Neuronal stem cell (in vitro differentiated cells): ENCODE data around the gene CTNND2.

Experiments
- DNase-seq: peaks from one replicate; pipeline ENCODE4 v3.0.0-alpha.2; 2013; ENCODE audit warnings: low spot score
- H2AFZ ChIP-seq: one replicate; pipeline ENCODE4 v1.6.1; 2013; ENCODE audit warnings: mild to moderate bottlenecking, low read length, inconsistent platforms
- H2AK5ac ChIP-seq: 2 replicates; pipeline ENCODE4 v1.6.1; 2013; ENCODE audit warnings: low read depth, mild to moderate bottlenecking, inconsistent platforms, low read length, moderate library complexity, mixed read lengths
- H2BK120ac ChIP-seq: 2 replicates; pipeline ENCODE4 v1.6.1; 2013; ENCODE audit warnings: low read depth, mild to moderate bottlenecking, inconsistent platforms, low read length, moderate library complexity, mixed read lengths
- H2BK12ac ChIP-seq: one replicate; pipeline ENCODE4 v1.6.1; 2013; ENCODE audit warnings: low read length, inconsistent platforms
- H2BK15ac ChIP-seq: 2 replicates; pipeline ENCODE4 v1.6.1; 2013; ENCODE audit warnings: mild to moderate bottlenecking, low read length, inconsistent platforms, mixed read lengths
- H2BK5ac ChIP-seq: one replicate; pipeline ENCODE4 v1.6.1; 2013; ENCODE audit warnings: inconsistent platforms, mild to moderate bottlenecking, low read length, moderate library complexity
- H3K14ac ChIP-seq: one replicate; pipeline ENCODE4 v1.6.1; 2013; ENCODE audit warnings: low read length, inconsistent platforms
- H3K18ac ChIP-seq: 2 replicates; pipeline ENCODE4 v1.6.1; 2013; ENCODE audit warnings: low read length, inconsistent platforms
- H3K23ac ChIP-seq: 2 replicates; pipeline ENCODE4 v1.6.1; 2013; ENCODE audit warnings: low read depth, mild to moderate bottlenecking, mixed read lengths, low read length, inconsistent platforms; ENCODE audit not compliant: poor library complexity
- H3K27ac ChIP-seq: replicated peaks from 3 replicates; pipeline ENCODE4 v1.5.1; 2013; ENCODE audit warnings: low read length, inconsistent platforms
- H3K27me3 ChIP-seq, 3 experiments: 2 replicates each; pipeline ENCODE4 v1.6.1; 2013; ENCODE audit warnings: low read length in 3 of 3, mild to moderate bottlenecking in 2 of 3, inconsistent platforms in 1 of 3, low read depth in 1 of 3, mixed read lengths in 1 of 3, moderate library complexity in 1 of 3; ENCODE audit not compliant: control insufficient read depth in 3 of 3, insufficient read depth in 3 of 3
- H3K36me3 ChIP-seq, 2 donors: replicated peaks in 1 of 2; 2 replicates each; pipeline ENCODE4 v1.6.1; 2013; ENCODE audit warnings: low read length in 2 of 2; ENCODE audit not compliant: control insufficient read depth in 2 of 2, insufficient read depth in 2 of 2
- H3K4ac ChIP-seq: 2 replicates; pipeline ENCODE4 v1.6.1; 2013; ENCODE audit warnings: inconsistent platforms, mild to moderate bottlenecking, low read length, moderate library complexity
- H3K4me1 ChIP-seq, 2 donors: 1 replicate in 1 of 2; 2 replicates in 1 of 2; pipeline ENCODE4 v1.6.1; 2013; ENCODE audit warnings: low read length in 2 of 2, low read depth in 1 of 2; ENCODE audit not compliant: control insufficient read depth in 2 of 2, insufficient read depth in 1 of 2
- H3K4me2 ChIP-seq: one replicate; pipeline ENCODE4 v1.6.1; 2013; ENCODE audit warnings: mild to moderate bottlenecking, low read length, inconsistent platforms; ENCODE audit not compliant: insufficient read depth, poor library complexity, severe bottlenecking
- H3K4me3 ChIP-seq, 2 donors: 2 replicates each; pipeline ENCODE4 v1.5.1; 2013; ENCODE audit warnings: low read length in 2 of 2, mild to moderate bottlenecking in 2 of 2, inconsistent platforms in 1 of 2, moderate library complexity in 1 of 2
- H3K79me1 ChIP-seq: one replicate; pipeline ENCODE4 v1.6.1; 2013; ENCODE audit warnings: low read depth, mild to moderate bottlenecking, inconsistent platforms, low read length, moderate library complexity
- H3K9ac ChIP-seq: one replicate; pipeline ENCODE4 v1.6.1; 2013; ENCODE audit warnings: mild to moderate bottlenecking, low read depth, low read length, inconsistent platforms; ENCODE audit not compliant: poor library complexity
- H3K9me3 ChIP-seq, 2 donors: replicated peaks in 1 of 2; 2 replicates each; pipeline versions ENCODE3 to v1.6.1; 2013; ENCODE audit warnings: low read length in 2 of 2, mild to moderate bottlenecking in 2 of 2, inconsistent platforms in 1 of 2, low read depth in 1 of 2, mixed read lengths in 1 of 2, moderate library complexity in 1 of 2; ENCODE audit not compliant: control insufficient read depth in 2 of 2, insufficient read depth in 1 of 2
- H4K8ac ChIP-seq: one replicate; pipeline ENCODE4 v1.6.1; 2013; ENCODE audit warnings: low read depth, mild to moderate bottlenecking, inconsistent platforms, low read length, moderate library complexity
- H4K91ac ChIP-seq: one replicate; pipeline ENCODE4 v1.6.1; 2013; ENCODE audit warnings: low read length, low read depth, mild to moderate bottlenecking, inconsistent platforms; ENCODE audit not compliant: poor library complexity
- WGBS, 2 donors: extraction: QIAGEN DNeasy Blood & Tissue Kit; methylation state at CpG; one replicate each; pipeline ENCODE4 v1.1.7; 2013; ENCODE audit warnings: missing lambda C conversion rate in 2 of 2, mixed read lengths in 1 of 2; ENCODE audit not compliant: insufficient read length in 2 of 2, insufficient replicate concordance in 1 of 2; ENCODE audit errors: extremely low coverage in 2 of 2; 5-methylcytosine and 5-hydroxymethylcytosine counted together

CTNND2 gene

GRCh38 chr5:11298877-11299276 is 605.4 kb downstream of the CTNND2 start:
- Histone ChIP-seq H2BK120ac (no peak overlapping the region), H2AK5ac (no peak overlapping the region), H3K4me3 (no peak overlapping the region), H2AFZ (no peak overlapping the region), H3K27me3 (no peaks in the 10 kb centered on the region), H3K36me3 (no peaks in the 10 kb centered on the region), H3K79me1 (no peaks in the 10 kb centered on the region), H3K18ac (no peak overlapping the region), H2BK12ac (no peak overlapping the region), H3K27ac (no peak overlapping the region), H3K14ac (no peak overlapping the region), H4K91ac (no peak overlapping the region), H3K9ac (no peak overlapping the region), H3K9me3 (no peaks in the 10 kb centered on the region), H2BK15ac (no peak overlapping the region), H4K8ac (no peak overlapping the region), H3K4me1 (no peaks in the 10 kb centered on the region), H3K4ac (no peak overlapping the region), H3K23ac (no peak overlapping the region), H2BK5ac (no peak overlapping the region), H3K4me2 (no peak overlapping the region)
- no peak for DNase-seq
- no CpG with 5 or more reads among the region's 4 CpGs for WGBS, 2 donors

- WGBS, 2 donors: no CpG with 5 or more reads among the region's 2 CpGs
- no peak overlapping the region for H3K4ac ChIP-seq
- no peak overlapping the region for H2BK15ac ChIP-seq
- H3K4me3 ChIP-seq: no peak overlapping the region
- no peaks in the 10 kb centered on the region for H3K9me3 ChIP-seq
- H3K23ac ChIP-seq: no peak overlapping the region
- no peak overlapping the region for H2BK12ac ChIP-seq
- no peaks in the 10 kb centered on the region for H3K27me3 ChIP-seq
- no peak overlapping the region for H4K8ac ChIP-seq
- no peak overlapping the region for H3K18ac ChIP-seq
- H2AFZ ChIP-seq: no peak overlapping the region
- H3K14ac ChIP-seq: no peak overlapping the region
- no peak overlapping the region for H2BK5ac ChIP-seq
- H3K4me2 ChIP-seq: no peak overlapping the region
- H3K27ac ChIP-seq: no peak overlapping the region
- peaks cover 0 to 4% of the 10 kb centered on the region in 2 donors for H3K4me1 ChIP-seq
- no peak overlapping the region for H2AK5ac ChIP-seq
- no peak overlapping the region for H3K9ac ChIP-seq
- no peaks in the 10 kb centered on the region for H3K79me1 ChIP-seq
- DNase-seq: no peak
- no peak overlapping the region for H2BK120ac ChIP-seq
- H4K91ac ChIP-seq: no peak overlapping the region
- no peaks in the 10 kb centered on the region for H3K36me3 ChIP-seq
These were observed 610.7 kb downstream of the CTNND2 start for GRCh38 chr5:11293523-11293922.

- DNase-seq: no peak
- Histone ChIP-seq H2AFZ (no peak overlapping the region), H3K9me3 (no peaks in the 10 kb centered on the region), H3K27ac (no peak overlapping the region), H3K4me1 (peaks cover 0 to 4% of the 10 kb centered on the region in 2 donors), H3K18ac (no peak overlapping the region), H2BK5ac (no peak overlapping the region), H3K27me3 (no peaks in the 10 kb centered on the region), H3K4ac (no peak overlapping the region), H4K8ac (no peak overlapping the region), H3K79me1 (no peaks in the 10 kb centered on the region), H3K14ac (no peak overlapping the region), H4K91ac (no peak overlapping the region), H3K9ac (no peak overlapping the region), H3K36me3 (no peaks in the 10 kb centered on the region), H2BK15ac (no peak overlapping the region), H2AK5ac (no peak overlapping the region), H3K4me2 (no peak overlapping the region), H3K23ac (no peak overlapping the region), H3K4me3 (no peak overlapping the region), H2BK12ac (no peak overlapping the region), H2BK120ac (no peak overlapping the region)
- WGBS, 2 donors: no CpG with 5 or more reads among the region's 1 CpG
These were observed 611.4 kb downstream of the CTNND2 start for GRCh38 chr5:11292648-11293356.

- H2AFZ ChIP-seq: no peak overlapping the region
- no peak overlapping the region for H2BK15ac ChIP-seq
- H2BK5ac ChIP-seq: no peak overlapping the region
- no peak overlapping the region for H3K4me3 ChIP-seq
- no peaks in the 10 kb centered on the region for H3K36me3 ChIP-seq
- H3K14ac ChIP-seq: no peak overlapping the region
- H4K8ac ChIP-seq: no peak overlapping the region
- no peak overlapping the region for H2BK120ac ChIP-seq
- H3K27me3 ChIP-seq: no peaks in the 10 kb centered on the region
- no peak overlapping the region for H3K9ac ChIP-seq
- no peak overlapping the region for H3K27ac ChIP-seq
- H4K91ac ChIP-seq: no peak overlapping the region
- DNase-seq: no peak
- peaks cover 0 to 4% of the 10 kb centered on the region in 2 donors for H3K4me1 ChIP-seq
- no peak overlapping the region for H3K4ac ChIP-seq
- no peak overlapping the region for H2AK5ac ChIP-seq
- H2BK12ac ChIP-seq: no peak overlapping the region
- peaks cover 2 to 13% of the 10 kb centered on the region in 2 donors for H3K9me3 ChIP-seq
- no peak overlapping the region for H3K4me2 ChIP-seq
- H3K18ac ChIP-seq: no peak overlapping the region
- no peaks in the 10 kb centered on the region for H3K79me1 ChIP-seq
- no peak overlapping the region for H3K23ac ChIP-seq
- no CpG with 5 or more reads among the region's 5 CpGs for WGBS, 2 donors
These were observed 614.5 kb downstream of the CTNND2 start for GRCh38 chr5:11289733-11290132.
